GM21576 (cell line): ENCODE results near the gene TSPAN18.

Experiments
- ATAC-seq: cut with Tn5 transposase; IDR thresholded peaks from one replicate; pipeline ENCODE4 v1.9.1; 2021; ENCODE audit warnings: mild to moderate bottlenecking, moderate library complexity; ENCODE audit not compliant: unreplicated experiment

Gene TSPAN18

GRCh38 chr11:44795803-44796535 lies 69.2 kb downstream of the TSPAN18 start:
- ATAC-seq = no peak

- ATAC-seq = no peak
Observed at GRCh38 chr11:44797051-44797450, 70.3 kb downstream of the TSPAN18 start.

- ATAC-seq = no peak
Observed at GRCh38 chr11:44797886-44798606, 71.3 kb downstream of the TSPAN18 start.

GRCh38 chr11:44798607-44798972 lies 71.8 kb downstream of the TSPAN18 start:
- no peak for ATAC-seq

GRCh38 chr11:44799012-44799411 lies 72.2 kb downstream of the TSPAN18 start:
- no peak for ATAC-seq

GRCh38 chr11:44802347-44802746 lies 75.6 kb downstream of the TSPAN18 start:
- no peak for ATAC-seq

- no peak for ATAC-seq
Observed at GRCh38 chr11:44803009-44803408, 76.2 kb downstream of the TSPAN18 start.

GRCh38 chr11:44804449-44805437 lies 78.0 kb downstream of the TSPAN18 start:
- ATAC-seq = no peak

GRCh38 chr11:44805596-44805995 lies 78.8 kb downstream of the TSPAN18 start:
- ATAC-seq = no peak

- ATAC-seq = no peak
Observed at GRCh38 chr11:44808053-44808753, 81.4 kb downstream of the TSPAN18 start.

- ATAC-seq = no peak
Observed at GRCh38 chr11:44809283-44809682, 82.5 kb downstream of the TSPAN18 start.

- ATAC-seq = no peak
Observed at GRCh38 chr11:44811841-44812448, 85.2 kb downstream of the TSPAN18 start.

GRCh38 chr11:44812971-44813370 lies 86.2 kb downstream of the TSPAN18 start:
- ATAC-seq = no peak

- ATAC-seq = no peak
Observed at GRCh38 chr11:44813401-44813800, 86.6 kb downstream of the TSPAN18 start.

- ATAC-seq = no peak
Observed at GRCh38 chr11:44814881-44815592, 88.3 kb downstream of the TSPAN18 start.

- no peak for ATAC-seq
Observed at GRCh38 chr11:44815917-44816456, 89.2 kb downstream of the TSPAN18 start.

GRCh38 chr11:44816761-44817160 lies 90.0 kb downstream of the TSPAN18 start:
- ATAC-seq = no peak

- ATAC-seq = no peak
Observed at GRCh38 chr11:44817207-44817949, 90.6 kb downstream of the TSPAN18 start.

GRCh38 chr11:44818110-44818509 lies 91.3 kb downstream of the TSPAN18 start:
- no peak for ATAC-seq
